SJCRH30 (cell line): ENCODE results near the gene RRBP1. TPM values are rescaled to one million over a fixed set of nuclear protein-coding genes. Genes with fewer than 3 reads are reported as not detected.

Experiments
- DNase-seq, 2 experiments: peaks; one replicate each; pipeline ENCODE4 v3.0.0-alpha.2; 2015 to 2020
- H3K27ac ChIP-seq: fragments of 250-450 bp; sonication (Bioruptor Pico); 2 replicates; pipeline ENCODE4 v1.5.1; 2020; ENCODE audit warnings: mild to moderate bottlenecking, moderate library complexity
- H3K27me3 ChIP-seq: fragments of 250-450 bp; sonication (Bioruptor Pico); 2 replicates; pipeline ENCODE4 v1.5.1; 2020; ENCODE audit warnings: mild to moderate bottlenecking, moderate library complexity
- H3K36me3 ChIP-seq: fragments of 250-450 bp; sonication (Bioruptor Pico); 2 replicates; pipeline ENCODE4 v1.5.1; 2020; ENCODE audit warnings: mild to moderate bottlenecking, moderate library complexity
- H3K4me1 ChIP-seq: fragments of 250-450 bp; sonication (Bioruptor Pico); 2 replicates; pipeline ENCODE4 v1.5.1; 2020; ENCODE audit warnings: mild to moderate bottlenecking, moderate library complexity
- H3K4me3 ChIP-seq: fragments of 250-450 bp; sonication (Bioruptor Pico); 2 replicates; pipeline ENCODE4 v1.5.1; 2020; ENCODE audit warnings: mild to moderate bottlenecking, moderate library complexity
- H3K9me3 ChIP-seq: fragments of 250-450 bp; sonication (Bioruptor Pico); replicated peaks from 2 replicates; pipeline ENCODE4 v1.5.1; 2020; ENCODE audit warnings: mild to moderate bottlenecking, moderate library complexity
- total RNA-seq: library from RNA; depleted of rRNA; stranded (reverse); fragments of >200 nt; shearing (Covaris generic); gene quantifications from 2 replicates; pipeline ENCODE4 v1.2.3, GENCODE V29; 2014

RRBP1 gene
- total RNA-seq, 1 experiment from 2014 or later, result 43.7 TPM

DNA sequence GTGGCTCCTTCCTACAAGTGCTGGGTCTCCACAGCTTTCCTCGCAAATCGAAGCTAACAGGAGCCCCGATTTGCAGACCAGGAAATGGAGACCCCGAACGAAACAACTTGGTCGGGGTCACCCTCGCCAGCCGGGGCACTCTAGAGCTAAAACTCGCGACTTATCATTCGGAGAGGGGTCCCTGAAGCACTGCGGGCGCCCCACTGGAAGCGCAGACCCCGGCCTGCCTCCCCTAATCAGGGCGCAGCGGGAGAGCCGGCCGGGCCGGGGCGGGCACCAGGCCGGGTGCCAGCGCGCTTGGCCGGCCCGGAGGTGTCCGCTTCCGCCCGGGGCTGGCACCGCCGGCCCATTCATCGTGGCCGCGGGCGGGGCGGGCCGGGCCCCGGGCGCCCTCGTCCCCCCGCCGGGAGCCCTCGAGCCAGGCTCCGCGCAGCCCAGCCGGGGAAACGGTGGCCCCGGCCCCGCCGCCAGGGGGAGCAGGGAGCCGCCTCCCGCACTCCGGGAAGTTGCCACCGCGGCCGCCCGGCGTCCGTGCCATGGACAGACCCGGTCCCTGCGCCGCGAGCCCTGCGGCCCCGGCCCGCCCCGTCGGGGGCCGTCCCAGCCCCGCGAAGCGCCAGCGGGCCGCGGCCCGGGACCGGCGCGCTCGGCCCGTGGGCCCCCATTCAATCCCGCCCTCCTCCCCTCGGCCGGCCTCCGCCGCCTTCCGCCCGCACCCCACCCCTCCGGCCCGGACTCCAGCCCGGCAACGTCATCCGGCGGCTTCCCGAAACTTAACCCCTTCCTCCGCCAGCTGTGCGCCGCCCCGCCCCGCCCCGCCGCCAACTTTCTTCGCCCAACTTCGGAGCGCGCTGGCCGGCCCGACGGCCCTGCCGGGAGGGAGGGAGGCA, 961 bp downstream of the RRBP1 start:
- H3K27me3 ChIP-seq, result peaks cover 4% of the 10 kb centered on the region; the same call in 1 of the 2 replicates
- peaks cover 6% of the 10 kb centered on the region for H3K36me3 ChIP-seq
- peaks cover 10% of the 10 kb centered on the region; the same call in 1 of the 2 replicates for H3K4me1 ChIP-seq
- H3K9me3 ChIP-seq, result no peaks in the 10 kb centered on the region
- H3K4me3 ChIP-seq, result peak overlapping the region; percentile 69
- peak; percentile 76 to 79 for DNase-seq
- no peak overlapping the region for H3K27ac ChIP-seq

DNA sequence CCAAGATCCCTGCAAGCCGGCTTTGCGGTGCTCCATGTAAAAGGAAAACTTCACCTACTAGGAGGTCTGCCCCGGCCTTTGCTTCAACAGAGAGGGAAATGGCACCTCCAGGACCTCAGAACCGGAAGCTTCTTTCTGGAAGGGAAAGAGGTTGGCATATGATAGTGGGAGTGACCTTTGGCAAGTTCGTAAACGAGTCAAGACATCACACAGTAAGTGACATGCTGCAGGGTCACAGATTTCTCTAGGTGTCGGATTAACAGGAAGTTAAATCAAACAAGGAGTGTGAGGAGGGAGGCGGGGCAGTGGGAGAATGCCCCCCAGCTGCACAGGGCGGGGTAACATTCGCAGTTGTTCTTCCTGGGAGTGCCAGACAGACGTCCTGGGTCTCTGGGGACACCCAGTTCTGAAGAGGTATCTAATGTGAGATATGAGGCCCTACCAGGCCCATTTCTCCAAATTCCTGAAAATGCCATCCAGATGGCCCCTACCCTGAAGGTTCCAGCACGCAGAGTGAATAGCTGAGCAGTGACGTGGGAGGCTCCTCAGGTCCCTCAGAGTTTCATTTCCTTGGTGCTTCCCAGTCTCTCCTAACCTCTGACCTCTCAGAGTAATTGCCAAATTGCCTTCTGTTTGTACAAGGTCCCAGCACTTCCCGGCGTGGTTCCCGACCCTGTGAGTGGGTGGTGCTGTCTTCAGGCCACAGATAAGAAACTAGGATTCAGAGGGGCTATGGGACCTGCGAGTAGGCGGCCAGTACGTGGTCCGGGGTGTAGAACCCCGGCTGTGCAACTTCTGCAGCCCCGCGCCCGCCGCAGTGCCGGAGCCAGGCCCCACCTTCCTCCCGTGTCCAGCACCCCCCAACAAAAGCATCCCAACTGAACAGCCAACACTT, 1.9 kb downstream of the RRBP1 start:
- no peak overlapping the region for H3K27ac ChIP-seq
- DNase-seq, result peak; percentile 42 to 45
- no peaks in the 10 kb centered on the region for H3K9me3 ChIP-seq
- H3K4me3 ChIP-seq, result peak overlapping the region; percentile 69
- H3K27me3 ChIP-seq, result peaks cover 4% of the 10 kb centered on the region; the same call in 1 of the 2 replicates
- peaks cover 6% of the 10 kb centered on the region for H3K36me3 ChIP-seq
- H3K4me1 ChIP-seq, result peaks cover 10% of the 10 kb centered on the region; the same call in 1 of the 2 replicates

DNA sequence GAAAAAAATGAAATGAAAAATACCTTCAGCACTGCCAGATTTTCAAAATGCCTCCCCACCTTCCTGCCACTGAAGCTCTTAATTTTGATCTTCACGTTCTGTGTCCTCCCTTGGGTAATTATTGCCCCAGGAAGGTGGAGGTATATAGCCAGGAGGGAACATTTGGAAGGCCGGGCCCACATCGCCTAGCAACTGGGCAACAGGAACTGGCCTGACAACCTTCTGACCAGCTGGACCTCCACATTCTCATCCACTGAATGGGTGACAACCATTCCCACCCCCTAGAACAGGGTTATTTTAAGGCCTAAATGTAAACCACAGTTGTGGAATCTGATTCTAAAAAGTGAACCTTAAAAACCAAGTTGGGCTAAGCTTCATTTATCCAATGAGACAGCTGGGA, 3.2 kb downstream of the RRBP1 start:
- Histone ChIP-seq H3K27me3 (no peaks in the 10 kb centered on the region; the same call in 1 of the 2 replicates), H3K9me3 (no peaks in the 10 kb centered on the region), H3K4me3 (no peak overlapping the region), H3K36me3 (peaks cover 6% of the 10 kb centered on the region), H3K4me1 (peaks cover 10% of the 10 kb centered on the region; the same call in 1 of the 2 replicates), H3K27ac (no peak overlapping the region)
- DNase-seq, result no peak

DNA sequence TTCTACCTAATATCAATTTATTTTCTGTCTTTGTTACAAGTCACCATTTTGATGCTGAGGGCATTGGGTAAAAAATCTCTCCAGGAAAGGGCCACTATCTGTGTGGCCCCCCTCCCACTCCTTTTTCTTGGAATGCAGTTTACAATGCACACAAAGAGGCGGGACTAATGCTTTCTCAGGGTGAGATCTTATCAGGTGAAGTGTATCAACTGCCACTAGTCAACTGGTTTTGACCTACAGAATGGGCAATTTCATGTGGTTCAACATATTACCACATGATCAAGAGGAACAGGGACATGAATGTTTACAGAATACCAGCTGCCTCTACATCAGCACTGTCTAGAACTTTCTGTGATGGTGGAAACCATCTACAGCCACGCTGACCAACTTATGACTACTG, 3.7 kb downstream of the RRBP1 start:
- H3K27ac ChIP-seq, result no peak overlapping the region
- no peaks in the 10 kb centered on the region for H3K27me3 ChIP-seq
- peaks cover 10% of the 10 kb centered on the region; the same call in 1 of the 2 replicates for H3K4me1 ChIP-seq
- H3K36me3 ChIP-seq, result peaks cover 6% of the 10 kb centered on the region
- H3K9me3 ChIP-seq, result no peaks in the 10 kb centered on the region
- H3K4me3 ChIP-seq, result no peak overlapping the region
- DNase-seq, result peak in 1 of 2 experiments; percentile 9

DNA sequence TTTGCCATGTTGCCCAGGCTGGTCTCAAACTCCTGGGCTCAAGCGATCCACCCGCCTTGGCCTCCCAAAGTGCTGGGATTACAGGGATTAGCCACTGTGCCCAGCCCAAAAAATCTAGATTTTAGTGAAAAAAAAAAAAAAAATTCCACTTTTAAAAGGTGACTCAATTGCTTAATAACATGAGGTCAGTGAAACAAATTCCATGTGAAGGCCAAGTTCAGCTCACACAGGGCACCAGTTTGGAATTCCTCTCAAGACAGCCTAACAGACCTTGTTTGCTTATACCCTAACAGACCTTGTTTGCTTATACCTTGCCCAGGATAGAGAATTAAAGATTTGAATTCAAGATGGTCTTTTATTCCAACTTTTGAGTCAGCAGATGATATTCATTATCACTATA, 5.1 kb downstream of the RRBP1 start:
- H3K27me3 ChIP-seq, result no peaks in the 10 kb centered on the region
- H3K9me3 ChIP-seq, result no peaks in the 10 kb centered on the region
- H3K27ac ChIP-seq, result no peak overlapping the region
- no peak overlapping the region for H3K4me3 ChIP-seq
- H3K36me3 ChIP-seq, result peaks cover 6% of the 10 kb centered on the region
- H3K4me1 ChIP-seq, result peaks cover 10% of the 10 kb centered on the region; the same call in 1 of the 2 replicates
- no peak for DNase-seq

DNA sequence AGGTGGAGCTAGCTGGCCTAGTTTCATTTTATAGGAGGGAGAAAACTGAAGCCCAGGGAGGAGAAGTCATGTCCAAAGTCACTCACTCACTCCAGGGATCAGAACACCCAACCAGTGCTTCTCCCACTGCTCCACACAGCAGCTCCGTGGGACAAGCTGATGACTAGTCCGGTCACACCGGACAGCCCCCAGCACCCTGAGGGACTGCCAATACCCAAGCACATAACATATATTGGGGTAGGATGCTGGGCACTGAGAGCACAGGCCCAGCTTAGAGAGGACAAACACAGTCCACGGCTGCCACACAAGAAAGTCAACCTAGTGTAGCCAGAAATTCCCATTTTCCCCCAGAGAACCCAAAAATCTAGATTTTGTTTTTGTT, 5.7 kb downstream of the RRBP1 start:
- H3K9me3 ChIP-seq, result no peaks in the 10 kb centered on the region
- H3K27me3 ChIP-seq, result no peaks in the 10 kb centered on the region
- H3K4me1 ChIP-seq, result peaks cover 10% of the 10 kb centered on the region; the same call in 1 of the 2 replicates
- no peak overlapping the region for H3K4me3 ChIP-seq
- no peak overlapping the region for H3K27ac ChIP-seq
- peaks cover 6% of the 10 kb centered on the region for H3K36me3 ChIP-seq
- no peak for DNase-seq

DNA sequence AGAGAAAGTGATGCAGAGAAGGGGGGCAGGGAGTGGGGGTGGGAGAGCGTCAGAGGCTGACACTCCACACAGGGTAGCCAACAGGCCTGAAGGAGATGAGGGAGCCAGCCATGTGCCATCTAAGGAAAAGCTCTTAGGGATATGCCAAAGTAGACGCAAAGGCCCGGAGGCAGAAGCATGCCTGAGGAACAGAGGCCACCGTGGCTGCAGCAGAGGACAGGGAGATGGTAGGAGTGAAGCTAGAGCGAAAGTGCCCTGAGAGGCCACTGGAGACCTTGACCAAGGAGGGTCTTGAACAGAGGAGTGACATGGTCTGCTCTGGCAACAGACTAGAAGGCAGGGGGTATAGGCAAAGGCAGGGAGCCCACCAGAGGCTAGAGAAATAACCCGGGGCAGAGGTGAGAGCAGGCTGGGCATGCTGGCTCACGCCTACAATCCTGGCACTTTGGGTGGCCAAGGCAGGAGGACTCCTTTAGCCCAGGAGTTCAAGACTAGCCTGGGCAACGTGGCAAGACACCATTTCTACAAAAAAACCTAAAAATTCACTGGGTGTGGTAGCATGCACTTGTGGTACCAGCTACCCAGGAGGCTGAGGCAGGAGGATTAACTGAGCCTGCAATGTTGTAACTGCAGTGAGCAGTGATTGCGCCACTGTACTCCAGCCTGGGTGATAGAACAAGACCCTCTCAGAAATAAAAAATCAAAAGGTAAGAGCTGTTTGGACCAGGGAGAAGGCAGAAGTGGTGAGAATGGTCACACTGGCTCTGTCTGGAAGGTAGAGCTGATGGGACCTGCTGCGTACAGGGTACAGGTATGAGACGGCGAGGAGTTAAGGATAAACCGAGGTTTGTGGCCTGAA, 6.3 kb downstream of the RRBP1 start:
- no peak for DNase-seq
- H3K4me1 ChIP-seq, result peaks cover 10% of the 10 kb centered on the region; the same call in 1 of the 2 replicates
- H3K9me3 ChIP-seq, result no peaks in the 10 kb centered on the region
- peaks cover 6% of the 10 kb centered on the region for H3K36me3 ChIP-seq
- no peak overlapping the region for H3K4me3 ChIP-seq
- no peaks in the 10 kb centered on the region for H3K27me3 ChIP-seq
- no peak overlapping the region for H3K27ac ChIP-seq

DNA sequence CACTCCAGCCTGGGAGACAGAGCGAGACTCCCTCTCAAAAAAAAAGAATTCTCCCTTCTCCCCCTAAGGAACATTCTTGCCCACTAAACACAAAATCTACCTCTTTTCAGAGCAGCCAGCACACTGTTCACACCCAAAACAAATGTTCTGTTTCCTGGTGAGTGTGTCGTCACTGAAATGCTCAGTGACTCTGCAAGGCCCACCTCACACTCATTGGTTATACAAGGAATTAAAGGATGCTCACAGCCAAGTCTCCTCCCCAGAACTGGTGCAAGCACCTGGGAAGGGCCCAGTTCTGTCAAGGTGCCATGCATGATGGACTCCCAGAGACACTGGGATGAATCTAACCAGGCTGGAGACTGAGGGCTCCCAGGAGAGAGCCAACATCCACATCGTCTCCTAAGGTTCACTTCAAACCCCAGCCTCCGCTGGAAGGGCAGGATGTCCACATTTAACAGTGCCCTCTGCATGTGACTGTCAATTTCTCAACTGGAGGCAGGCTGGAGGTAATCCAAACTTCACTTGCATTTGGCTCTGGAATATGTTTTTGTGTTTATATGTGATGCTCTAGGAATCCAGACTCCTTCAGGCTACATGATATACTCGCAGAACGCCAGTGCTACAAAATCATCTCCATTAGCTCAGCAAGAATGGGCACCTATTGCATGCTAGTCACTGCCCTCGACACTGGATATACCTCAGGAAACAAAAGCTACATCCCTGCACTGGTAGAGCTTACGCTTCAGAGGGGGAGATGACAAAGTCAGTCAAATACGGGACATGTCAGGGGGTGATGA, 7.1 kb downstream of the RRBP1 start:
- DNase-seq, result no peak
- Histone ChIP-seq H3K4me3 (no peak overlapping the region), H3K4me1 (peaks cover 3% of the 10 kb centered on the region; the same call in 1 of the 2 replicates), H3K36me3 (peaks cover 6% of the 10 kb centered on the region), H3K27ac (no peak overlapping the region), H3K9me3 (no peaks in the 10 kb centered on the region), H3K27me3 (no peaks in the 10 kb centered on the region)

DNA sequence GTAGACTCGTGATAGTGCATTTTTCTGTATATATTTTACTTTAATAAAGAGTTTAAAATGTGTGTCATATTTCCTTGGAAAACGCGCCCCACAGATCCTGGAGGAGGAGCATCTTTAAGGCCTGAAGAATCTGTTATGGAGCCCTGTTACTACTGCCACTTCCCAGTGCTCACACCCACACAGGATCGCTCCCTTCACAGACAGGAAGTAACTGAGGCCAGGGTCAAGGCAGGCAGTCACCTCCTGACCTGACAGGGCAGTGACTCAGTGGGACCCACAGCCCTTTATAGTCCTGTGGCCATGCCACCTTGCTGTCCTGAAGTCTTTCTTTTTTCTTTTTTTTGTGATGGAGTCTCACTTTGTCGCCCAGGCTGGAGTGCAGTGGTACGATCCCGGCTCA, 9.0 kb downstream of the RRBP1 start:
- Histone ChIP-seq H3K9me3 (no peaks in the 10 kb centered on the region), H3K4me1 (no peaks in the 10 kb centered on the region), H3K27ac (no peak overlapping the region), H3K27me3 (no peaks in the 10 kb centered on the region), H3K36me3 (peaks cover 6% of the 10 kb centered on the region), H3K4me3 (no peak overlapping the region)
- DNase-seq, result no peak

DNA sequence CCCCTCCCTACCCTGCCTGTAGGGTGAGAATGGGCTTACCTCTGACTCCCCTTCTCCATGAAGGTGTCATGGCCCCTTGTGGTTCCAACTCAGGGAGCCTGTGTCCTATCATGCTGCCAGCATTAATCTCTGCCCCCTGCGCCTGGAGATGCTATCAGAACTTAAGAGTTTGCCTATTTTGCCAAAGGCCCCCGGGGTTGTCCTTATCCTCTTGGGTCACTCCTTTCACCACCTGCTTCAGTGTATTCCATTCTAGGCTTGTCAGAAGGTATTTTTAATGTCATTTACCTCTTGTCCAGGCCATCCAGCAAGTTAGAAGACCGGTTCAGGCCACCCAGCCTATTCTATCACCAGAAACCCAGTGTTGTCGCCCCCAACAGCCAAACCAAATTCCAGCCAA, 10.5 kb downstream of the RRBP1 start:
- 0 out of 2 replicates have a peak, but pooled peaks cover 3% of the 10 kb centered on the region for H3K36me3 ChIP-seq

DNA sequence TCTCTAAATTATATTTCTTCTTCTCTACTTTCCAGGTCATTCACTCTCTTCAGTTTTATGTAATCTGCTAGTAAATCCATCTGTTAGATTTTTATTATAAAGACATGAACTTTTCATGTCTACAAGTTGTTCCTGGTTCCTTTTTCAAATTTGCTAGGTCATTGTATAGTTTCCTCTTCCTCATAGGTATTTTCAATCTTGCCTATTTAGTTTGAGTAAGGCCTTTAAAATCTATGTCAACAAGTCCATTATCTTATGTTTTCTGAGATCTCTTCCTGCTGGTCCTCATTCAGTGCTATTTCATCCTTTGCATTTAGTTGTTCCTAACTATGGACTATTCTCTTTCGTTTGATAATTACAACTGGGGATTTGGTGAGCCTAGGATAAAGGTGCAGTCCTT, 11.0 kb downstream of the RRBP1 start:
- no peak for DNase-seq
- peaks cover 5% of the 10 kb centered on the region; the same call in 1 of the 2 replicates for H3K36me3 ChIP-seq

More for the DNA sequence above, 10.5 kb downstream of the RRBP1 start:
- Histone ChIP-seq H3K4me3 (no peak overlapping the region), H3K4me1 (no peaks in the 10 kb centered on the region), H3K9me3 (no peaks in the 10 kb centered on the region), H3K27me3 (no peaks in the 10 kb centered on the region), H3K27ac (no peak overlapping the region)
- DNase-seq, result no peak

DNA sequence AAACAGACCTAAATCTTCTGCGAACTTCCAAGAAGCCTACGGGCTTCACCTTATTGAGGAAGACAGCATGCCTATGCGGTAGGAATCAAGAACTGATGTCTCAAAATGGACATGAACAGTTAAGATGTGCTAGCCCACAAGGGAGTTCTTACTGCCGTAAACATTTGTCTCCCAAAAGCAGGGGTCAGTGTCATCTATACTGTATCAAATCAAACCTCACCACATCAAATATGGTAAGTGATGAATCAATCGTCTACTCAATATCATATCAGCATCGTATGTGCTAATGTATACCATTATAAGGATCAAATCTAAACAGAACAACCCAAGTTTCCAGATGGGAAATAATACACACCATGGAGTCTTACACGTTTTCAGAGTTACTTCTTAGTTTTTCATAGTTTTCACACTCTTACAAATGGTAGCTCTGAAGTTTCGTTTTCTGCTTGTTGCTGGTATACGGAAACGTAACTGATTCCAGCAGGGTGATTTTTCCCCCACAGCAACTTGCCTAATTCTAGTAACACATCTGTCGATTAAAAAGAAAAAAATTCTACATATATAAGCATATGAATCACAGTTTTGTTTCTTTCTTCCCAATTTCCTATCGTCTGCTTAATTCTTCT, 12.6 kb downstream of the RRBP1 start:
- Histone ChIP-seq H3K4me3 (no peak overlapping the region), H3K27ac (no peak overlapping the region), H3K27me3 (no peaks in the 10 kb centered on the region), H3K4me1 (no peaks in the 10 kb centered on the region), H3K9me3 (no peaks in the 10 kb centered on the region), H3K36me3 (peaks cover 5% of the 10 kb centered on the region; the same call in 1 of the 2 replicates)
- DNase-seq, result no peak

More for the DNA sequence above, 11.0 kb downstream of the RRBP1 start:
- H3K9me3 ChIP-seq, result no peaks in the 10 kb centered on the region
- no peak overlapping the region for H3K4me3 ChIP-seq
- no peaks in the 10 kb centered on the region for H3K4me1 ChIP-seq
- no peaks in the 10 kb centered on the region for H3K27me3 ChIP-seq
- no peak overlapping the region for H3K27ac ChIP-seq

DNA sequence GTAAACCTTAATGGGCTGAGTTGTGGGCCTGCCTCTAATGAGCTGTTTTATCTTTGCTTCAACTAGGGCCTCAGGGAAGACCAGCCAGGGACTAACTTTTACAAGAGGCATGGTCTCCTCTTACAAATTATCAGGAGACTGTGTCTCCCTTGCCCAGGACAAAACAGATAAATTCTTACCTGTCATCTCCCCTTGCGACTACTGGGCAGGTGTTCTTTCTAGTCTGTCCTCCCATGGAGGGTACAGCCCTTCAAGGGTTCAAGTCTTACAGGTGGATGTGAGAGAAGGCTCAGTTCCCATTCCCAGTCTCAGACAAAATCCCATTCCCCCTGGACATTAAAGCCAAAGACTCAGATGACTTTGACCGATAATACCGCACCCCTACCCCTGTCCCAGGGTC, 13.6 kb downstream of the RRBP1 start:
- Histone ChIP-seq H3K27ac (no peak overlapping the region), H3K4me3 (no peak overlapping the region), H3K4me1 (no peaks in the 10 kb centered on the region), H3K9me3 (no peaks in the 10 kb centered on the region), H3K27me3 (no peaks in the 10 kb centered on the region), H3K36me3 (peaks cover 5% of the 10 kb centered on the region; the same call in 1 of the 2 replicates)
- DNase-seq, result no peak
